Left renal cortex interstitium (tissue), 4 donors: ENCODE results near the gene MYMK. TPM values are rescaled to one million over a fixed set of nuclear protein-coding genes. Genes with fewer than 3 reads are reported as not detected.
"Not testable (repeated sequence)": the region's sequence is repeated elsewhere in the genome, so short reads cannot be mapped to it uniquely, and the experiment has no call there.

Experiments used
- DNase-seq, 4 donors: peaks; one replicate each; pipeline ENCODE4 v3.0.0-alpha.2; 2013; ENCODE audit warnings: low read depth in 4 of 4, low spot score in 2 of 4, missing footprints in 1 of 4
- polyA plus RNA-seq, 4 donors: library from polyadenylated mRNA; unstranded; fragments of 120-200 nt; gene quantifications; one replicate each; pipeline ENCODE4 v1.2.1, GENCODE V29; 2013; ENCODE audit not compliant: insufficient read length in 4 of 4

Gene MYMK
- polyA plus RNA-seq = not detected

GRCh38 chr9:133524679-133525228 lies at the start of gene MYMK:
Gene MYMK, minus strand, starts transcription at chr9:133524959. Its CDS starts 115 bp downstream, at chr9:133524844.
- no peak for DNase-seq

GRCh38 chr9:133573791-133574515 lies 49.2 kb upstream of the MYMK start:
- no peak for DNase-seq

GRCh38 chr9:133572821-133573361 lies 48.1 kb upstream of the MYMK start:
- DNase-seq = no peak

GRCh38 chr9:133571896-133572595 lies 47.3 kb upstream of the MYMK start:
- no peak for DNase-seq

- DNase-seq = no peak
Measured at GRCh38 chr9:133571391-133571890, 46.7 kb upstream of the MYMK start.

GRCh38 chr9:133570691-133571080 lies 45.9 kb upstream of the MYMK start:
- no peak for DNase-seq

GRCh38 chr9:133569891-133570690 lies 45.3 kb upstream of the MYMK start:
- no peak for DNase-seq

- no peak for DNase-seq
Measured at GRCh38 chr9:133569121-133569785, 44.5 kb upstream of the MYMK start.

- DNase-seq = no peak
Measured at GRCh38 chr9:133568186-133568585, 43.4 kb upstream of the MYMK start.

GRCh38 chr9:133566817-133567216 lies 42.1 kb upstream of the MYMK start:
- DNase-seq = no peak

GRCh38 chr9:133566382-133566781 lies 41.6 kb upstream of the MYMK start:
- DNase-seq = no peak

- DNase-seq = no peak
Measured at GRCh38 chr9:133564451-133565116, 39.8 kb upstream of the MYMK start.

GRCh38 chr9:133563814-133564213 lies 39.1 kb upstream of the MYMK start:
- not testable (repeated sequence) for DNase-seq

GRCh38 chr9:133563291-133563796 lies 38.6 kb upstream of the MYMK start:
- no peak for DNase-seq

- DNase-seq = no peak
Measured at GRCh38 chr9:133562611-133563290, 38.0 kb upstream of the MYMK start.

- no peak for DNase-seq
Measured at GRCh38 chr9:133561976-133562554, 37.3 kb upstream of the MYMK start.

- DNase-seq = no peak
Measured at GRCh38 chr9:133560944-133561343, 36.2 kb upstream of the MYMK start.

GRCh38 chr9:133560311-133560710 lies 35.6 kb upstream of the MYMK start:
- no peak for DNase-seq
